ENCODE measurements around the gene KLF5.
A peak's percentile ranks its signal among the peaks of the same experiment; 100 is the strongest.

Gene KLF5

DNA sequence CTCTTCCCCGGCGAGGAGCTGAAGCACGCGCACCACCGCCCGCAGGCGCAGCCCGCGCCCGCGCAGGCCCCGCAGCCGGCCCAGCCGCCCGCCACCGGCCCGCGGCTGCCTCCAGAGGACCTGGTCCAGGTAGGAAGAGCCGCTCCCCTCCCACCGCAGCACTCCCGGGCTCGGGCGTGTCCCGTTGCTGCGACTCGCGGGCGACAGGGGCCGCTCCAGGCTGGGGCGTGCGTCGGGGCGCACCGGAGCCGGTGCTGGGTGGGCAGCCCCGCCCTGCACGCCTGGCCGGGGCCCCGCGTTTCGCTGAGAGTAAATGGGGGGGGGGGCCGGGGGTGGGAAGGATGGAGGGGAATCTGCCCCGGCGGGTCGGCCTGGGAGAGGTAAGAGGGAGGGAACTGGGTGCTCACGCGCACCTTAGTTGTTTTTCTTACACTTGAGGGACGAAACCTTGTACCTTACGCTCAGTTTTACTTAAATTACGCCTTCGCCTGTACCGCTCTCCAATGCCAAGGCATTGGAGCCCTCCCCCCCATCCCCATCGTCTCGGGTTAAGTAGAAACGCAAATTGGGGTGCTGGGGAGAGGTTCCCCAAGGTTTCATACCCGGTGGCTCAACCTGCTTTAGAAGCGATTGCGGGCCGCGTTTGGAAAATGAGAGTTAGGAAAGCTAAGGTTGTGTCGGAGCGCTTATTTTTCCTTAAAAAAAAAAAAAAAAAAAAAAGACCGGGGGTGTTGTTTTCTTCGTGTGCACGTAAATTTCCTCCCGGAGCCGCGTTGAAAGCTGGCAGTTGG lies 850 bp downstream of the KLF5 start:
- peak in 10 of 58 donors; percentile 7 to 46 (median 21) for DNase-seq

DNA sequence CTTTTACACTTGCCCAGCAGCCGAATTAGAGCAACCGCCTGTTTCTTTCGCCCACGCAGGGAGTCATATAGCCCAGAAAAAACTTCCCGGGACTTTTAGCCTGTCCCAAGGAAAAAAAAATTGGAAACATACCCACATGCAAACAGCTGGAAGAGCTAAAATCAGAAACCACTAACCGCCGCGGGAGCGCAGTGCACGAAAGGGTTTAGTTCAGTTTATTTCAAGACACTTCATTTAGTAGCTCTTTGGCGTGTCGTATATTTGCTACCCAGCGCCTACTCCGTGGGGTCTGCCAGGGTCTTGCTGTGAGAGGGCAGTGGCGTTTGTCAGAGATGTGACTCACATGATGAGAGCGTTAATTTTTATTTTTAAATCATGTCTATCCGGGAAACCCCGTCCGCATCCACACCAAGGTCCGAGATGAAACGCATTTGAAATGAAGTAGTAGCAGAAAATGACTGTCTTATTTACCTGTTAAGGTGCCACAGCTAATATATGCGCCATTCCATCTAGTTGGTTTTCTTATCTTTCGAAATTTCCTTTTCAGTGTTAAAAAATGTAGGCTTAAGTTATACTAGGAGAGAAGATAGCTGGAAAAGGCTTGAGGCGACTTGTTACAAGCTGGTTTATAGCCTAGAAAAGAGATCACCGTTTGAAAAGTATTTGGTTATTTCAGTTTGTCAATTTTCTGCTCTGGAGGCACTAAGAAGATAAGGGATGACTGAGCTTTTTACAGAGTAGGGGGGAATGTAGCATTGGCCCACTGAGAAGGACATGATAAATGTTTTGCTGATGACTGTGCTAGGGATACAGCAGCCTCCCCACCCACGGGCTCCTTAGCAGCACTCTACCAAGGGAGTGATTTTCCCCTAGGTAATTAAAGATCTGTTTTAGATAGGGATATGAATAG lies 1.7 kb downstream of the KLF5 start:
- peak in 7 of 58 donors; percentile 2 to 24 (median 6) for DNase-seq

GRCh38 chr13:73061473-73061872 lies 2.7 kb downstream of the KLF5 start:
- no peak for DNase-seq

DNA sequence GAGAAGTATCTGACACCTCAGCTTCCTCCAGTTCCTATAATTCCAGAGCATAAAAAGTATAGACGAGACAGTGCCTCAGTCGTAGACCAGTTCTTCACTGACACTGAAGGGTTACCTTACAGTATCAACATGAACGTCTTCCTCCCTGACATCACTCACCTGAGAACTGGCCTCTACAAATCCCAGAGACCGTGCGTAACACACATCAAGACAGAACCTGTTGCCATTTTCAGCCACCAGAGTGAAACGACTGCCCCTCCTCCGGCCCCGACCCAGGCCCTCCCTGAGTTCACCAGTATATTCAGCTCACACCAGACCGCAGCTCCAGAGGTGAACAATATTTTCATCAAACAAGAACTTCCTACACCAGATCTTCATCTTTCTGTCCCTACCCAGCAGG lies 3.1 kb downstream of the KLF5 start:
- DNase-seq: peak in 3 of 58 donors; percentile 1 to 35 (median 5)

- DNase-seq: peak in 1 of 58 donors; percentile 30
Measured at GRCh38 chr13:73062468-73062867, 3.7 kb downstream of the KLF5 start.

GRCh38 chr13:73063166-73063565 lies 4.4 kb downstream of the KLF5 start:
- DNase-seq: no peak

GRCh38 chr13:73065036-73065435 lies 6.2 kb downstream of the KLF5 start:
- DNase-seq: no peak

DNA sequence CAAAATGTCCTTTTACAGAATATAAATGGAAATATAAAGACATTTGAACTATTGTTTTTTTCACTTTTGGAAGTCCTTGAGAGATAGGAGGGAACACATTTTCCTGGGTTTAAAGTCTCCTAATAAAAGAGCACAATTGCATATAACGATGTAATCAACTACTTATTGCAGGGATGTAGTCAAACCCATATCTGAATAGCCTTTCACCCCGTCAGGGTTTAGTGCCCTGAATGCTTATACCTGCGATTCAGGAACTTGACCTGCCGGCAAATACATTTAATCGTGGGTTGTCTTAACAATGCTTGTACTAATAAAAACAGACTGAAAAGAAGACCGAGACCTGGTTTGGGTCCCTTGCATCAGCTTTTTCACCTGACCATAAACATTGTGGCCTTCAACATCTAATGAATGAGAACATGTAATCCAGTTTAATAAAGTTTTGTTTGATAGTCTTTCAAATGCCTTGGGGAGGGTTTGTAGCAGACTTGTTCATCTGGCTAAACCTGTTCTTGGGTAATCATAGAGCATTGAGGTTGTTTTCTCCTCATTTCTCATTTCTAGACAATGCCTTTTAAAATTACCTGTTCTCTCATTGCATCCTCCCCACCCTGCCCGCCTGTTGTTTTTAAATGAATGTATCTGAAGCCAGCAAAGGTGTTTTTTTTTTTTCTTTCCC lies 7.0 kb downstream of the KLF5 start:
- DNase-seq: no peak

DNA sequence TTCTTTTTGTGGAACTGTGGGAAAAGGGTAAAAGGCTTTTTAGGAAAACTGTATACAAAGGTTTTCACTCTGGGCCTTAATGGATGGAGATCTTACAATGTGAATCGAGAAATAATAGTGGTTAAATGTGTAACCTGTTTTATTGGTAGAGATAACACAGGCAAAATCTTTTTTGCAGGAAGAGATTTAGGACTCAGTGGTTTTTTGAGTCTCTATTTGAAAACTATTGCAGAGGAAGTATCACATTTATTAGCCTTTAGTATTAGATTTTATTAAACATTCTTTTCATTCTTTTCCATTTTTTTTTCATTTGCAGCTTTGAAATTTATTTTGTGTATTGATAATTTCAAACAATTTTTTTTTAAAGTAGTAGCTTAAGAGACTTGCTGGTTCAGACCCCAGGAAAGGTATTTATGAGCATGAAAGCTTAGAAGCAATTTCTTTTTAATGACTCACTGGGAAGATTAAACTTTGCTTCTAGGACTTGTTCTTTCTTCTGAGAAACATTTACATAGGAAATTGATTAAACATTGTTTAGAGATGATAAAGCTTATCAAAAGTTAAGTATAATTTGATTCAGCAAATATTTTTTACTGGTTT lies 10.5 kb downstream of the KLF5 start:
- DNase-seq: no peak

GRCh38 chr13:73070451-73071098 lies 11.8 kb downstream of the KLF5 start:
- DNase-seq: no peak

GRCh38 chr13:73072239-73072900 lies 13.6 kb downstream of the KLF5 start:
- DNase-seq: no peak

DNA sequence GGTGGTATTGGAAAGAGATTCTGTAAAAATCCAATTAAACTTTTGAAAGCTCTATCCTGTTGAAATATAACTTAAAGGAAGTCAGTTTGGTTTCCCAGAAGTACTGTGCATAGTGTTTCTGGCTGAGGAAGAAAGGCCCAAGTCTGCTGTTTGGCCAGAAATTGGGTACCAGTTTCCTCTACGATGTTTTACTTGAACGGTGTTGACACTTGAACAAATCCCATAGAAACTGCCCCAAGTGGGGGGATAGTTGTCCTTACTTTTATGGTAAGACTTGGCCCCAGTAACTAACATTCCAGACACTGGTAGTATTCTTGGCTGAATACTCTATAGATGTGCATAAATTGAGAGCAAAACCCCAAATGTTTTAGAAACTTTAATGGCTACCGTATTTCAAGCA lies 14.2 kb downstream of the KLF5 start:
- no peak for DNase-seq

- no peak for DNase-seq
Measured at GRCh38 chr13:73074014-73074413, 15.2 kb downstream of the KLF5 start.

- no peak for DNase-seq
Measured at GRCh38 chr13:73074926-73075325, 16.1 kb downstream of the KLF5 start.

GRCh38 chr13:73075546-73075945 lies 16.7 kb downstream of the KLF5 start:
- no peak for DNase-seq

DNA sequence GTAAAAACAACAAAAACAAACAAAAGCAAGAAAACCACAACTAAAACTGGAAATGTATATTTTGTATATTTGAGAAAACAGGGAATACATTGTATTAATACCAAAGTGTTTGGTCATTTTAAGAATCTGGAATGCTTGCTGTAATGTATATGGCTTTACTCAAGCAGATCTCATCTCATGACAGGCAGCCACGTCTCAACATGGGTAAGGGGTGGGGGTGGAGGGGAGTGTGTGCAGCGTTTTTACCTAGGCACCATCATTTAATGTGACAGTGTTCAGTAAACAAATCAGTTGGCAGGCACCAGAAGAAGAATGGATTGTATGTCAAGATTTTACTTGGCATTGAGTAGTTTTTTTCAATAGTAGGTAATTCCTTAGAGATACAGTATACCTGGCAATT lies 17.1 kb downstream of the KLF5 start:
- no peak for DNase-seq

GRCh38 chr13:73077865-73078264 lies 19.1 kb downstream of the KLF5 start:
- DNase-seq: no peak

DNA sequence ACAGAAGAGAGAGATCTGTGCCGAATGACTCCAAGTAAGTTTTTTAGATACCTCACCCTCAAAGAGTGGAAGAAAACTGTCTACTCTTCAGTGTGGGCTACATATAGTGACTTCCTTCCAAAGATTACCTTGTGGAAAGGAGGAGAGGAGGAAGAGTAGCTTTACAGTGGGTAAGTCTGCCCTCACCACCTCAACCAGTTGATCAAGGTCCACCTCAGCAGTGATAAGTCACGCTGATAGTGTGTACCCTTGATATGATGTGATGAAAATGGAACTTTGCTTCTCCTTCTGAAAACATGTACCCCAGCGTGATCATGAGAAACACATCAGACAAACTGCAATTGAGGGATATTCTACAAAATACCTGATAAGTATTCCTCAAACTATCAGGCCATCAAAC lies 20.6 kb downstream of the KLF5 start:
- DNase-seq: no peak

GRCh38 chr13:73081256-73081915 lies 22.6 kb downstream of the KLF5 start:
- no peak for DNase-seq

GRCh38 chr13:73082471-73082870 lies 23.7 kb downstream of the KLF5 start:
- DNase-seq: no peak

All from anterior cingulate cortex (tissue), 58 donors.